ENCODE results near the gene KNDC1.

DNA sequence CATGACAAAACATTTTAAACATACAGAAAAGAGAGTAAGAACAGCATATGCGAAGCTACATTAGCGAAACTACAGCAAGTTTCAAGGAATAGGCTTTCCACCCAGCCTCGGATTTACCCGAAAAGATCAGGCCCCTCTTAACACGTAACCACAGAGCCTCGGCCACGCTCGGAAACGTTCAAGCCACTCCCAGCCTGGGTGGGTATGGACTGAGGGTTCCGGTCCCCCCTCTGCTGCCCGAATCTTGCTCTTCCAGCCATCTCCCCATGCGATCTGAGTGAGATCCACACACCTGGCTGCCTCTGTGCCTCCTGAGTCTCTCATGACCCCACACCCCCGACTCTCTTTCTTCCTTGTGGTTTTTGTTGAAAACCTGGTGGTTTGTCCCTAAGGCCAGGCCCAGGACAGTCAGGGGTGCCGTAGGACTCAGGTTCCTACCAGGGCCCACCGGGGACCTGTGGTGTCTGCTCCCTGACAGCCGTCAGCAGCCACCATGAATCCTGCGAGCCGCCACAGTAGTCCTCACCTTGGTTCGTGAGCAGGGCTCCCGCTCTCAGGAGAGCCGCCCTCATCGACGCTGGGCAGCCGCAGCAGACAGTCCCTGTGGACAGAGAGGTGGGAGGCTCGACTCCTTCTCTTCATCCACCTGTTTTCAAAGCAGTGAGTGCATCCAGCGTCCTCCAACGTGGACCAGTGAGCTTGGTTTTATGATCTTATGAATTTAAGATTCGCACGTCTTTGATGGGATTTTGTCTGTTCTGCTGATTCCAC, 18.5 kb downstream of the KNDC1 start:
- TF ChIP-seq POLR2AphosphoS5 (IDR thresholded peaks at IDR 0.05; ENCODE audit: borderline replicate concordance, low read depth, low read length) (no peak), EZH2 (IDR thresholded peaks at IDR 0.05) (no peak), FOXP2 (optimal IDR thresholded peaks at IDR 0.05; ENCODE audit: control extremely low read depth, extremely low read length, insufficient read depth) (no peak)

All from SK-N-MC (cell line).